Measurements from ENCODE around the gene TMEM181. TPM values are rescaled to one million over a fixed set of nuclear protein-coding genes. Genes with fewer than 3 reads are reported as not detected.
"Not testable (repeated sequence)": the region's sequence is repeated elsewhere in the genome, so short reads cannot be mapped to it uniquely, and the experiment has no call there.

The TMEM181 gene
- total RNA-seq, 1 donor from 2014 or later: 27.3 TPM

- Histone ChIP-seq H3K4me3 (no peak overlapping the region), H3F3A (ENCODE audit: low read depth) (peaks cover 7% of the 10 kb centered on the region), H3K27me3 (no peaks in the 10 kb centered on the region), H3K4me2 (no peak overlapping the region), H3K4me1 (peaks cover 12% of the 10 kb centered on the region), H3K27ac (no peak overlapping the region), H4K20me1 (ENCODE audit: low read depth) (no peaks in the 10 kb centered on the region), H3K9me3 (ENCODE audit: low read depth) (no peaks in the 10 kb centered on the region), H3K36me3 (no peaks in the 10 kb centered on the region), H2AFZ (replicated peaks) (peak overlapping the region; percentile 9), H3K79me2 (ENCODE audit: low read depth) (no peaks in the 10 kb centered on the region), H3K9ac (no peak overlapping the region)
- H3K4me3 Mint-ChIP-seq: no peak overlapping the region
- H3K4me1 Mint-ChIP-seq: peaks cover 14% of the 10 kb centered on the region
- H3K27ac Mint-ChIP-seq: no peak overlapping the region
- peaks cover 2% of the 10 kb centered on the region for H3K36me3 Mint-ChIP-seq
- DNase-seq (ENCODE audit: low spot score): no peak
- peaks cover 1% of the 10 kb centered on the region for H3K27me3 Mint-ChIP-seq (ENCODE audit: insufficient read depth, low read depth)
- H3K9me3 Mint-ChIP-seq: peaks cover 2% of the 10 kb centered on the region
- TF ChIP-seq EZH2 (IDR thresholded peaks at IDR 0.05) (no peak), EZH2phosphoT487 (IDR thresholded peaks at IDR 0.05) (no peak)
- TF ChIP-seq, protein P1, sequence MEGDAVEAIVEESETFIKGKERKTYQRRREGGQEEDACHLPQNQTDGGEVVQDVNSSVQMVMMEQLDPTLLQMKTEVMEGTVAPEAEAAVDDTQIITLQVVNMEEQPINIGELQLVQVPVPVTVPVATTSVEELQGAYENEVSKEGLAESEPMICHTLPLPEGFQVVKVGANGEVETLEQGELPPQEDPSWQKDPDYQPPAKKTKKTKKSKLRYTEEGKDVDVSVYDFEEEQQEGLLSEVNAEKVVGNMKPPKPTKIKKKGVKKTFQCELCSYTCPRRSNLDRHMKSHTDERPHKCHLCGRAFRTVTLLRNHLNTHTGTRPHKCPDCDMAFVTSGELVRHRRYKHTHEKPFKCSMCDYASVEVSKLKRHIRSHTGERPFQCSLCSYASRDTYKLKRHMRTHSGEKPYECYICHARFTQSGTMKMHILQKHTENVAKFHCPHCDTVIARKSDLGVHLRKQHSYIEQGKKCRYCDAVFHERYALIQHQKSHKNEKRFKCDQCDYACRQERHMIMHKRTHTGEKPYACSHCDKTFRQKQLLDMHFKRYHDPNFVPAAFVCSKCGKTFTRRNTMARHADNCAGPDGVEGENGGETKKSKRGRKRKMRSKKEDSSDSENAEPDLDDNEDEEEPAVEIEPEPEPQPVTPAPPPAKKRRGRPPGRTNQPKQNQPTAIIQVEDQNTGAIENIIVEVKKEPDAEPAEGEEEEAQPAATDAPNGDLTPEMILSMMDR (IDR thresholded peaks at IDR 0.05): no peak
Observed at GRCh38 chr6:158519761-158520160, 40.1 kb upstream of the TMEM181 start.

DNA sequence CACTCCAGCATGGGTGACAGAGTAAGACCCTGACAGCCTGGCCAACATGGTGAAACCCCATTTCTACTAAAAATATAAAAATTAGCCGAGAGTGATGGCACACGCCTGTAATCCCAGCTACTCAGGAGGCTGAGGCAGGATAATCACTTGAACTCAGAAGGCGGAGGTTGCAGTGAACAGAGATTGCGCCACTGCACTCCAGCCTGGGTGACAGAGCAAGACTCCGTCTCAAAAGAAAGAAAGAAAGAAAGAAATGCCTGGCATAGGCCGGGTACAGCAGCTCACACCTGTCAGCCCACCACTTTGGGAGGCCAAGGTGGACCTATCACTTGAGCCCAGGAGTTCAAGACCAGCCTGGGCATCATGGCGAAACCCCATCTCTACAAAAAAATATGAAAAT, 38.9 kb upstream of the TMEM181 start:
- not testable (repeated sequence) for H3K79me2 ChIP-seq (ENCODE audit: low read depth); H2AFZ ChIP-seq (replicated peaks); DNase-seq (ENCODE audit: low spot score); H3K9ac ChIP-seq; H3K9me3 ChIP-seq (ENCODE audit: low read depth); H3K36me3 Mint-ChIP-seq; H4K20me1 ChIP-seq (ENCODE audit: low read depth); H3K27me3 ChIP-seq; H3K27ac ChIP-seq; H3K27ac Mint-ChIP-seq; H3K27me3 Mint-ChIP-seq (ENCODE audit: insufficient read depth, low read depth); H3K4me3 ChIP-seq; H3F3A ChIP-seq (ENCODE audit: low read depth); H3K9me3 Mint-ChIP-seq; H3K36me3 ChIP-seq; H3K4me2 ChIP-seq; H3K4me3 Mint-ChIP-seq
- H3K4me1 Mint-ChIP-seq: peaks cover 14% of the 10 kb centered on the region
- peaks cover 12% of the 10 kb centered on the region for H3K4me1 ChIP-seq

GRCh38 chr6:158521759-158522158, 38.1 kb upstream of the TMEM181 start:
- Histone ChIP-seq H3K4me2 (no peak overlapping the region), H4K20me1 (ENCODE audit: low read depth) (no peaks in the 10 kb centered on the region), H3K27me3 (no peaks in the 10 kb centered on the region), H3K79me2 (ENCODE audit: low read depth) (no peaks in the 10 kb centered on the region), H3K9me3 (ENCODE audit: low read depth) (no peaks in the 10 kb centered on the region), H3K27ac (no peak overlapping the region), H3K36me3 (no peaks in the 10 kb centered on the region), H3K4me1 (peaks cover 12% of the 10 kb centered on the region), H2AFZ (replicated peaks) (no peak overlapping the region), H3F3A (ENCODE audit: low read depth) (peaks cover 7% of the 10 kb centered on the region), H3K4me3 (no peak overlapping the region), H3K9ac (no peak overlapping the region)
- DNase-seq (ENCODE audit: low spot score): no peak
- peaks cover 5% of the 10 kb centered on the region for H3K36me3 Mint-ChIP-seq
- H3K4me1 Mint-ChIP-seq: peaks cover 13% of the 10 kb centered on the region
- no peak overlapping the region for H3K4me3 Mint-ChIP-seq
- peaks cover 2% of the 10 kb centered on the region for H3K27me3 Mint-ChIP-seq (ENCODE audit: insufficient read depth, low read depth)
- H3K27ac Mint-ChIP-seq: no peak overlapping the region
- peaks cover 6% of the 10 kb centered on the region for H3K9me3 Mint-ChIP-seq
- TF ChIP-seq EZH2phosphoT487 (IDR thresholded peaks at IDR 0.05) (no peak), EZH2 (IDR thresholded peaks at IDR 0.05) (no peak)
- TF ChIP-seq, protein P1 (IDR thresholded peaks at IDR 0.05): no peak

- H3K27ac Mint-ChIP-seq: no peak overlapping the region
- no peak for DNase-seq (ENCODE audit: low spot score)
- peaks cover 7% of the 10 kb centered on the region for H3F3A ChIP-seq (ENCODE audit: low read depth)
- TF ChIP-seq, protein P1 (IDR thresholded peaks at IDR 0.05): no peak
- no peak for TF ChIP-seq EZH2 (IDR thresholded peaks at IDR 0.05)
- no peak for TF ChIP-seq EZH2phosphoT487 (IDR thresholded peaks at IDR 0.05)
- H3K4me3 ChIP-seq: no peak overlapping the region
- peaks cover 11% of the 10 kb centered on the region for H3K4me1 Mint-ChIP-seq
- H3K27me3 Mint-ChIP-seq (ENCODE audit: insufficient read depth, low read depth): peaks cover 4% of the 10 kb centered on the region
- H3K9ac ChIP-seq: no peak overlapping the region
- H3K36me3 ChIP-seq: no peaks in the 10 kb centered on the region
- H3K79me2 ChIP-seq (ENCODE audit: low read depth): no peaks in the 10 kb centered on the region
- no peaks in the 10 kb centered on the region for H4K20me1 ChIP-seq (ENCODE audit: low read depth)
- peaks cover 5% of the 10 kb centered on the region for H3K36me3 Mint-ChIP-seq
- H3K4me3 Mint-ChIP-seq: no peak overlapping the region
- H2AFZ ChIP-seq (replicated peaks): no peak overlapping the region
- no peak overlapping the region for H3K4me2 ChIP-seq
- peaks cover 12% of the 10 kb centered on the region for H3K9me3 Mint-ChIP-seq
- H3K27ac ChIP-seq: no peak overlapping the region
- peaks cover 11% of the 10 kb centered on the region for H3K4me1 ChIP-seq
- H3K9me3 ChIP-seq (ENCODE audit: low read depth): no peaks in the 10 kb centered on the region
- no peaks in the 10 kb centered on the region for H3K27me3 ChIP-seq
Observed at GRCh38 chr6:158522616-158523015, 37.3 kb upstream of the TMEM181 start.
